BLaER1 (cell line): ENCODE measurements around the gene LGR6.

Experiments used
- H3K27ac ChIP-seq: shearing (Covaris generic); formaldehyde crosslinking; 2 replicates; pipeline ENCODE4 v1.8.1; 2022
- H3K27me3 ChIP-seq: shearing (Covaris generic); formaldehyde crosslinking; 2 replicates; pipeline ENCODE4 v1.8.1; 2022
- H3K36me3 ChIP-seq: shearing (Covaris generic); formaldehyde crosslinking; 2 replicates; pipeline ENCODE4 v1.8.1; 2022
- H3K4me1 ChIP-seq: shearing (Covaris generic); formaldehyde crosslinking; 2 replicates; pipeline ENCODE4 v1.8.1; 2022
- H3K4me2 ChIP-seq: shearing (Covaris generic); formaldehyde crosslinking; 2 replicates; pipeline ENCODE4 v1.8.1; 2022
- H3K4me3 ChIP-seq: shearing (Covaris generic); formaldehyde crosslinking; 2 replicates; pipeline ENCODE4 v1.8.1; 2022
- H3K9ac ChIP-seq: shearing (Covaris generic); formaldehyde crosslinking; 2 replicates; pipeline ENCODE4 v1.8.1; 2022
- H3K9me3 ChIP-seq: shearing (Covaris generic); formaldehyde crosslinking; 2 replicates; pipeline ENCODE4 v1.8.1; 2022
- H4K20me1 ChIP-seq: shearing (Covaris generic); formaldehyde crosslinking; 2 replicates; pipeline ENCODE4 v1.8.1; 2022
- Cebpa-rat ChIP-seq: shearing (Covaris generic); IDR thresholded peaks from 2 replicates; pipeline ENCODE4 v1.8.1; 2022

LGR6 gene

DNA sequence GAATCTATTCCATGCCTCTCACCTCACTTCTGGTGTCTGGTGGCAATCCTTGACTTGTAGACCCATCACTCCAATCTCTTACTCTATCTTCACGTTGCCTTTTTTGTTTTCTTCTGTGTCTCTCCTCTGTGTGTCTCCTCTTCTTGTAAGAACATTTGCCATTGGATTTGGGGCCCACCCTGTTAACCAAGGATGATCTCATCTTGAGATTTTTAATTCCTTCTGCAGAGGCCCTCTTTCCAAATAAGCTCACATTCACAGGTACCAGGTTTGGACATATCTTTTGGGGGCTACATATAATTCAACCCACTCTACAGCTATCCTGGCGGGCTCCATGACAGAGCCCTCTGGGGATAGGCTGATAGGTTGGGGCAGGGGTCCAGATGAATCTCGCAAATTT, 92.3 kb downstream of the LGR6 start:
- Histone ChIP-seq H3K36me3 (peaks cover 28% of the 10 kb centered on the region), H3K4me3 (no peak overlapping the region), H3K9ac (no peak overlapping the region), H3K4me1 (peaks cover 41% of the 10 kb centered on the region), H3K27me3 (no peaks in the 10 kb centered on the region), H3K27ac (no peak overlapping the region), H3K4me2 (no peak overlapping the region), H4K20me1 (peaks cover 29% of the 10 kb centered on the region), H3K9me3 (no peaks in the 10 kb centered on the region)
- TF ChIP-seq Cebpa-rat: no peak

DNA sequence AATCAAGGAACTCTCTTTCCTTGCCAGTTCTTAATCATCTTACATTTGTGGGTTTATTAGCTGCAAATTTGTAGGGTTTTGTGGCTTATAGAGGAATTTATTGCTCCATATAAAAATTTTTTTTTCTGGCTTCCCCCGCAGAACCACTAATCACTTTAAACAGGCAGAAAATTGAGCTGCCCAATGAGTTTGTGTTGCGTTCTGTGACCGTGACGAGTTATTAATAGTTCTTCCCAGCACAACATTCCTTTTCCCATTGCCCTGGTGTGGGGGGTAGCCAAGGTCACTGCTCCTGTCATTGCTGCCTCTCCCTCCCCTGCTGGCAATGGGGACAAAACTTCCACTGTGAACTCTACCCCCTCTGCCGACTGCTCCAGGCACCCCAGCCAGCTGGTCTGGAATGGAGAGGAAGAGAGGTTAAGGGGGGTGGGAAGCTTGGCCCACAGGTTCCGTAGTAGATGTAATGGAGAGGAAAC, 93.1 kb downstream of the LGR6 start:
- Histone ChIP-seq H3K4me1 (peaks cover 33% of the 10 kb centered on the region), H3K27me3 (no peaks in the 10 kb centered on the region), H3K36me3 (peaks cover 21% of the 10 kb centered on the region), H3K9ac (no peak overlapping the region), H3K27ac (no peak overlapping the region), H3K9me3 (no peaks in the 10 kb centered on the region), H4K20me1 (peaks cover 25% of the 10 kb centered on the region), H3K4me2 (no peak overlapping the region), H3K4me3 (no peak overlapping the region)
- TF ChIP-seq Cebpa-rat: no peak

DNA sequence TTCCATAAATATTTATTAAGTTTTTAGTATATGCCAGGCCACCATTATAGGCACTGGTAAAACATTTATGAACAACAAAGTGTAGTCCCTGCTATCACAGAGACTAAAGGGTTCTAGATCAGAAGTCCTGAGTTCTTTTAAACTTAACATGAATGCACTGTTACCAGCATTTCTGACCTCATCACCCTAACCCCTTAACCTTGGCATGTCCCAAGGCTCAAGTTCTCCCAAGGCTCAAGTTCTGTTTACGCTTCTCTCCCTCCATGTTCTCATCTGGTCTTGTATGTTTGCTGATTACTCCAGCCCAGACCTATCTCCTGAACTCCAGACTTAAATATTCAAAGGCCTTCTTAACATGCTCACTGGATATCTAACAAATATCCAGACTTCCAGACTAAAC, 93.6 kb downstream of the LGR6 start:
- no peak for TF ChIP-seq Cebpa-rat
- no peak overlapping the region for H3K9ac ChIP-seq
- H3K27me3 ChIP-seq: no peaks in the 10 kb centered on the region
- peaks cover 16% of the 10 kb centered on the region; the same call in 1 of the 2 replicates for H3K36me3 ChIP-seq
- H3K9me3 ChIP-seq: no peaks in the 10 kb centered on the region
- no peak overlapping the region for H3K4me2 ChIP-seq
- no peak overlapping the region for H3K27ac ChIP-seq
- no peak overlapping the region for H3K4me3 ChIP-seq
- H4K20me1 ChIP-seq: peaks cover 20% of the 10 kb centered on the region
- peaks cover 28% of the 10 kb centered on the region for H3K4me1 ChIP-seq

DNA sequence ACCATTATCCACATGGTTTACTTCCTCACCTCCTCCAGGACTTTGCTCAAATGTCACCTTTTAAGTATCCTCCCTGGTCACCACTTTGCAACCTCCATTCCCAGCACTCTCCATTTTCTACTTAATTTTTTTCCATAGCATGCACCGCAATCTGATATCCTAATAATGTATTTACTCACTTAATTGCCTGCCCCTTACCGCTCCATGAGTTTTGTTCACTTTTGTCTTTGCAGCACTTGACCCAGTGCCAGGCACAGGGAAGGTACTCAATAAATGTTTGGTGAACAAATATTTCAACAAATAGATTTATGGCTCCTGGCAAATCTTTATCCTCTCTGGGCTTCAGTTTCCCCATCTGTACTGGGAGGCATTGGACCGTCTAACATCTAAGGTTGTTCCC, 94.6 kb downstream of the LGR6 start:
- Histone ChIP-seq H3K4me2 (no peak overlapping the region), H3K27me3 (no peaks in the 10 kb centered on the region), H4K20me1 (peaks cover 10% of the 10 kb centered on the region), H3K27ac (no peak overlapping the region), H3K9me3 (no peaks in the 10 kb centered on the region), H3K4me1 (peaks cover 18% of the 10 kb centered on the region), H3K9ac (no peak overlapping the region), H3K36me3 (peaks cover 15% of the 10 kb centered on the region; the same call in 1 of the 2 replicates), H3K4me3 (no peak overlapping the region)
- TF ChIP-seq Cebpa-rat: no peak

DNA sequence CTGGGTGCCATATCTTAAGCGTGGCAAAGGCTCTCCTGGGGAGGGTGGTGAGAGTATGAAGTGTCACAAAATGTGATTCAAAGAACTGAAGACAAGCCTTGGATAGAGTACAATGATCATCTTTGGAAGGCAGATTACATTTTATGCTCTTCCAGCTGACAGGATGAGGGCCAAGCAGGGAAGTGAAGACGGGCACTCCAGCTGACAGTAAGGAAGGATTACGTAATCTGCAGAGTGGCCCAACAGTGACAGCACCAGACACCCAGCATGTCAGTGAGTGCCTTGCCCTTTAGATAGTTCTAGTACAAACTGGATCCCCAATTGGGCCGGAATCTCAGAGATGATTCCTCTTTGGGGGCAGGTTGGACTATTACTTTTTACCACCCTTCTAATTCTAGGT, 95.4 kb downstream of the LGR6 start:
- peaks cover 2% of the 10 kb centered on the region for H4K20me1 ChIP-seq
- H3K9ac ChIP-seq: no peak overlapping the region

DNA sequence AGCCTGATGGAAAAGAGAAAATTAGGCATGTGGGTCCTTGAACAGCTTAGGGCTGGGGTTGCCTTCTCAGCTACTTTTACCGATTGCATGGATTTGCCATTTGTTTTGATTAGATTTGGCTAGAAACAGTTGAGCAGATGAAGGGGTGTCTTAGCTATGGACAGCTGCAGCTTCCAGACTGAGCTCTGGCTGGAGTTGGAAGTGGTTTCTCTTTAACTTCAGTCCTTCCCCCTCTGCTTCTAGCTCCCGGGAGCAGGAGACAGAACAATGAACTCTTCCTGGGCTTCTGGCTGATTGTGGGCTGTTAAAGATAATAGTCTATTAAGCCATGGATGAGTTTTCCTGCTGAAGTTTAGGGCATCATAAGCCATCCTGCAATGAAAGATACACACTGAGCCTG, 97.4 kb downstream of the LGR6 start:
- TF ChIP-seq Cebpa-rat: no peak
- Histone ChIP-seq H3K9me3 (no peaks in the 10 kb centered on the region), H3K4me2 (no peak overlapping the region), H3K36me3 (peaks cover 9% of the 10 kb centered on the region; the same call in 1 of the 2 replicates), H3K27ac (no peak overlapping the region), H4K20me1 (no peaks in the 10 kb centered on the region), H3K4me1 (peaks cover 18% of the 10 kb centered on the region; the same call in 1 of the 2 replicates), H3K4me3 (no peak overlapping the region), H3K27me3 (no peaks in the 10 kb centered on the region), H3K9ac (no peak overlapping the region)

More for the DNA sequence above, 95.4 kb downstream of the LGR6 start:
- no peak overlapping the region for H3K4me3 ChIP-seq
- no peaks in the 10 kb centered on the region for H3K9me3 ChIP-seq
- no peak overlapping the region for H3K4me2 ChIP-seq
- H3K4me1 ChIP-seq: peaks cover 10% of the 10 kb centered on the region
- no peak for TF ChIP-seq Cebpa-rat
- H3K27me3 ChIP-seq: no peaks in the 10 kb centered on the region
- H3K27ac ChIP-seq: no peak overlapping the region
- peaks cover 15% of the 10 kb centered on the region; the same call in 1 of the 2 replicates for H3K36me3 ChIP-seq

DNA sequence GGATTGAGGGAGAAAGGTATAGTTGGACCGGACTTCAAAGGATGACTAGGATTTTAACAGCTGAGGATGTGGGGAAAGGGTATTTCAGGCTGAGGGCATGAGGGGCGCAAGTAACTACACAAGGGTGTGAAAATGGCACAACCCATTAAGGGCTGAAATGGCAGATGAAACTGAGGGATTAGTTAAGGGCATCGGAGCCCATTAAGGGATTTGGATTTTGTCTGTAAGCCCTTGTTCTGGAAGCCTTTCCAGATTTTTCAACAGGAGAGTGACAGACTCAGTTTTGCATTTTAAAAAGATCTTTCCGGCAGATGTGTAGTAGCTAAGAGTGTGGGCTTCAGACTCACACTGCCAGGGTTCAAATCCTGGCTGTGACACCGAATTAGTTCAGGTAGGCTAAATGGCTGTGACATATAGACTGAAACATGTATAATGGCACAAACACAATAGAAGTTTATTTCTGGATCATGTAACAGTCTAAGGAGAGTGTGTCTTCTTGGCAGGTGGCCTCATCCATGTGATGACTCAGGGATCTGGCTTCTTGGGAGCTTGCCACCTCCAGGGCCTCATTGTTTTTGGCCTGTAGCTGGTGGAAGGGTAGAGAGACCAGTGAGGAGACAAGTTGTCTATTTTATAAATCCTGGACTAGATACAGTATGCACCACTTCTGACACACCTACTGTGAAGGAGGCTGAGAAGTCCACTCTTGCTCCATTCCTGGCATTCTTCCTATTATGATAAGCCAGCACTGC, 98.5 kb downstream of the LGR6 start:
- no peaks in the 10 kb centered on the region for H3K9me3 ChIP-seq
- no peak for TF ChIP-seq Cebpa-rat
- no peaks in the 10 kb centered on the region for H3K27me3 ChIP-seq
- H3K27ac ChIP-seq: no peak overlapping the region
- H3K4me3 ChIP-seq: no peak overlapping the region
- H3K4me1 ChIP-seq: peaks cover 9% of the 10 kb centered on the region; the same call in 1 of the 2 replicates
- H3K9ac ChIP-seq: no peak overlapping the region
- no peak overlapping the region for H3K4me2 ChIP-seq
- H3K36me3 ChIP-seq: peaks cover 9% of the 10 kb centered on the region; the same call in 1 of the 2 replicates
- H4K20me1 ChIP-seq: no peaks in the 10 kb centered on the region

DNA sequence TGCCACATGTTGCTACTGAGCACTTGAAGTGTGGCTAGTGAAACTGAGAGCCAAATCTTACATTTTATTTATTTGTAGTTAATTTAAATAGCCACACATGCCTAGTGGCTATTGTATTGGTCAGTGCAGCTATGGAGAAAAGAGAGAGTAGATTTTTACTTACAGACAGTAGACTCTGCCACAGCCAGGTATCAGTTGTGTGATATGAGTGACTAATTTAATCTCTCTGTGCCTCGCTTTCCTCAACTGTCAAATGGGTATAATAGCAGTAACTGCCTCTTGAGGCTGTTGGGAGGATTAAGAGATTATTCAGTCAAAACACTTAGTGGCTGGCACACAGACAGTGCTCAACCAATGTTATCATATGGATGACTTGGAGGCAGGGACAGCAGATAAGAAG, 99.2 kb downstream of the LGR6 start:
- peaks cover 10% of the 10 kb centered on the region; the same call in 1 of the 2 replicates for H3K36me3 ChIP-seq
- no peaks in the 10 kb centered on the region for H4K20me1 ChIP-seq
- H3K4me3 ChIP-seq: no peak overlapping the region
- no peak for TF ChIP-seq Cebpa-rat
- peaks cover 9% of the 10 kb centered on the region; the same call in 1 of the 2 replicates for H3K4me1 ChIP-seq
- no peaks in the 10 kb centered on the region for H3K27me3 ChIP-seq
- H3K9ac ChIP-seq: no peak overlapping the region
- no peaks in the 10 kb centered on the region for H3K9me3 ChIP-seq
- no peak overlapping the region for H3K27ac ChIP-seq
- no peak overlapping the region for H3K4me2 ChIP-seq

DNA sequence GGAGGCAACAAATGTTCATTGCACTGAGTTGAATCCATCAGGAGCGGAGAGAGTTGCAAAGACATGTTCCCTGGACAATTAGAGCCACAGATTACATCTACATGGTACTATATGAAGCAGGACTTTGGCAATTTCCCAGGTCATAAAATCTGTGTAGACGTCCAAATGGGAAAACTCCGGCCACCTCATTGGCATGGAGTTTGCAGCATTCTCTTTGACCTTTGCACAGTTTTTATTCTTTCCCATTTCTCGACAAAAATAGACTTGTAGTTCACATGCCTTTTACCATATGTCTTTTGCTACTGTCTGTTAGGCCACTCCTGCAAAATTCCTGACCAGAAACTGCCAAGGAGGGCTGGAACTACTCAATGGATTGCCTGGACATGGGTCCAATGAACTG, 100.0 kb downstream of the LGR6 start:
- Histone ChIP-seq H3K9ac (no peak overlapping the region), H3K4me2 (no peak overlapping the region)

DNA sequence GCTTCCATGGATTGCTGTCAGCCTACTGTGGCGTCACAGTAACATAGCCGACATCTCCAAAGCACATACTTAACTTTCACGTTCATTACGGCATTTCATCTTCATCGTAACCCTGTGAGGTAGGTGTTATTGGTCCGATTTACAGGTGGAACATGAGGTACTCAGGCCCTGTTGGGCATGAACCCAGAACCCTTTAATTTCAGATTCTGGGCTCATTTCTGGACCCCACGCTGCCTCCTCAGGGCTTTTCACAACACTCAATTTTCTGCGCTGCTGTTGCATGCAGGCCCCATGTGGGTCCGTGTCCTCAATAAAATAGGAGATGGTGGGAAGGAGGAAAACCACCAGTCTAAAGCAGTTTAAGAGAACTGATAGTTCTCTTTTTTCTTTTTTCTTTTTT, 108.6 kb downstream of the LGR6 start:
- Histone ChIP-seq H3K36me3 (peaks cover 60% of the 10 kb centered on the region), H3K27me3 (no peaks in the 10 kb centered on the region), H3K4me1 (peaks cover 46% of the 10 kb centered on the region), H3K9ac (no peak overlapping the region), H3K4me3 (no peak overlapping the region), H4K20me1 (no peaks in the 10 kb centered on the region), H3K4me2 (no peak overlapping the region), H3K9me3 (no peaks in the 10 kb centered on the region), H3K27ac (no peak overlapping the region)
- TF ChIP-seq Cebpa-rat: no peak

More for the DNA sequence above, 100.0 kb downstream of the LGR6 start:
- Histone ChIP-seq H3K27me3 (no peaks in the 10 kb centered on the region), H3K36me3 (peaks cover 12% of the 10 kb centered on the region; the same call in 1 of the 2 replicates), H3K27ac (no peak overlapping the region), H4K20me1 (no peaks in the 10 kb centered on the region), H3K9me3 (no peaks in the 10 kb centered on the region), H3K4me1 (peaks cover 9% of the 10 kb centered on the region; the same call in 1 of the 2 replicates), H3K4me3 (no peak overlapping the region)
- TF ChIP-seq Cebpa-rat: no peak
